ACHN (cell line): Measurements from ENCODE around the gene QARS1.

Experiments used
- DNase-seq: peaks from one replicate; pipeline ENCODE4 v3.0.0-alpha.2; 2015
- in situ Hi-C: cut with HindIII; loops from 2 replicates; pipeline ENCODE4 v1.10.0; 2017; ENCODE audit warnings: low sequenced_read_pairs, low pct_ligation_motif_present, low pct_unique_long_range_greater_than_20kb

QARS1 gene

DNA sequence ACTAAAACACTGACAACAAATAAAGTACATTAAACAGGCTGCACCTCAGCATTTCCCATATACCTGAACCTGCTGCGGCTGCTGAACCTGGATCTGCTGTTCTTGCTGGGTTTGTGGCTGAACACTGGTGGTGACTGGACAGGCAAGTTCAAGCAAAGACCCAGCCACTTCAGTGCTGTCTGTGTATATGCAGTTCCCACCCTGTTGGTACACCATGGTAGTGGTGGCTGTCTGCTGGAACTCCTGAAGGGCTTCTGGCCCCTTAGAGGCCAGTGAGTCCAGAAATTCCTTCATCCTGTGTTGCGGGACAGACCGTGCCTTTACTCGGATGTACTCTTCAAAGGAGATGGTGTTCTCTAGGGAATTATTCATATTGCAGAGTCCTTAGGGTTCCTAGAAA, 27.9 kb downstream of the QARS1 start:
- in situ Hi-C loops: no loop called here
- no peak for DNase-seq

GRCh38 chr3:49076116-49076515, 28.4 kb downstream of the QARS1 start:
- in situ Hi-C loops: no loop called here
- DNase-seq: no peak

- in situ Hi-C loops: no loop called here
- no peak for DNase-seq
Observed at GRCh38 chr3:49058011-49058410, 46.5 kb downstream of the QARS1 start.

GRCh38 chr3:49057268-49057667, 47.3 kb downstream of the QARS1 start:
- no peak for DNase-seq
- in situ Hi-C loops: no loop called here

DNA sequence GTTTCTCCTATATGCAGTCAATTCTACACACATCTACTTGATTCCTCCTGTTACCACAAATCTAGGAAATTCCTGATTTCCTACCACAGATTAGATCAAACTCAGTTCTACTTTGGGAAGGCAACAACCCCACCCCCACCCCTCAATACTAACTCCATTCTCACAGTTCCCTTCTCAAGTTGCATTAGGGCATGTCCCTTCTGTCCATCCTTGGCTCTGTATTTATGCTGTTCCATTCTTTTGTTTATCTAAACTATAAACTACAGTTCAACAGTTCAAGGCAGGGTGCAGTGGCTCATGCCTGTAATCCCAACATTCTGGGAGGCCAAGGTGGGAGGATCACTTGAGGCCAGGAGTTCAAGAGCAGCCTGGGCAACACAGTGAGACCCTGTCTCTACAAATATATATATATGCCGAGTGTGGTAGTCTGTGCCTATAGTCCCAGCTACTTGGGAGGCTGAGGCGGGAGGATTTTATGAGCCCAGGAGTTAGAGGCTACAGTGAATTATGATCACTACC, 50.2 kb downstream of the QARS1 start:
- DNase-seq: no peak
- in situ Hi-C loops: no loop called here

GRCh38 chr3:49053543-49053942, 51.0 kb downstream of the QARS1 start:
- in situ Hi-C loops: no loop called here
- no peak for DNase-seq
